Measurements from ENCODE around the gene ST3GAL3.
A peak's percentile ranks its signal among the peaks of the same experiment; 100 is the strongest.

The ST3GAL3 gene

DNA sequence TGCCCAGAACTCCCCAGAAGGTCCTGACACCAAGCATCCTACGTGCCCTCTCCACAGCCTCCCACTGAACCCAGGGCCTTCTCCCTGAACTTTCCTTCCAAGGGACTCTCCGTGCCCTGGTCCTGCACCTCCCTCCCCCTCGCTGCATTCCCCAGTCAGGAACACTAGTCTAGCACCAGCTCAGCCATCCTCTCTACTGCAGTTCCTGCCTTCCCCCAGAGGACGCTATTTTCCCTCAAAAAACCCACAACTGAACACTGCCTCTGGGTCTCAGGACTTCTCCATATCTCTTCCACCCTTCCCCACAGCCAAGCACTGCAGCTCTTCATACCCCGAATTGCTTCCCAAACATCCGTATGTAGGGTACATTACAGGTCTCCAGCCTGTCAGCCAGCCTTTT lies 213.7 kb downstream of the ST3GAL3 start:
- no peak for DNase-seq

GRCh38 chr1:43924516-43924915 lies 217.2 kb downstream of the ST3GAL3 start:
- DNase-seq = no peak

GRCh38 chr1:43925846-43926245 lies 218.5 kb downstream of the ST3GAL3 start:
- DNase-seq = no peak

- no peak for DNase-seq
Observed at GRCh38 chr1:43930168-43930948, 223.0 kb downstream of the ST3GAL3 start.

GRCh38 chr1:43930949-43931275 lies 223.6 kb downstream of the ST3GAL3 start:
- no peak for DNase-seq

- no peak for DNase-seq
Observed at GRCh38 chr1:43931711-43932660, 224.7 kb downstream of the ST3GAL3 start.

DNA sequence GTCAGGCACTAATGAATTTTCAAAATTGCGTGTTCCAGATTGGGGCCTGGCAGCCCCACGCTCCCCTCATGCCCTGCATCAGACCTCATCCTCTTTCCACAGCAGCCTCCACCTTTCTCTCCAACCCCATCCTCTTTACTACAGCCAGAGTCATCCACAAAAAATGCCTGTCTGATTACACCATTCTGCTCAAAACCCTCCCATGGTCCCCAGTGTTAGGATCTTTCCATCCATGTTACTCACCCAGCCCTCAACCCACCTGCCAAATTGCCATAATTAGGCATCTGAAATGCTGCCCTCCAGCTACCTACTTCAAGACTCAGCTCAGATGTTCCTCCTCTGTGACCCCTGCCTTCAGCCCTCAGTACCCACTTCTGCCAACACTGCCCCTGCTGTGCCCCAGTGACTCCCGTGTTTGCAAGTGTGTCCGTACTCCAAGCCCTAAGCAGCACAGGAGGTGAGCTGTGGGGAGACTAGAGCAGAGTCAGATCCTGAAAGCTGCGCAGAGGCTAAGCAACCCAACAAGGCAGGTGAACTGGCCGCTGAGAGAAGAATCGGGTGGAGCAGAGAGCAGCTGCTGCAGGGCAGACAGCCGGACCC lies 225.6 kb downstream of the ST3GAL3 start:
- DNase-seq = no peak

DNA sequence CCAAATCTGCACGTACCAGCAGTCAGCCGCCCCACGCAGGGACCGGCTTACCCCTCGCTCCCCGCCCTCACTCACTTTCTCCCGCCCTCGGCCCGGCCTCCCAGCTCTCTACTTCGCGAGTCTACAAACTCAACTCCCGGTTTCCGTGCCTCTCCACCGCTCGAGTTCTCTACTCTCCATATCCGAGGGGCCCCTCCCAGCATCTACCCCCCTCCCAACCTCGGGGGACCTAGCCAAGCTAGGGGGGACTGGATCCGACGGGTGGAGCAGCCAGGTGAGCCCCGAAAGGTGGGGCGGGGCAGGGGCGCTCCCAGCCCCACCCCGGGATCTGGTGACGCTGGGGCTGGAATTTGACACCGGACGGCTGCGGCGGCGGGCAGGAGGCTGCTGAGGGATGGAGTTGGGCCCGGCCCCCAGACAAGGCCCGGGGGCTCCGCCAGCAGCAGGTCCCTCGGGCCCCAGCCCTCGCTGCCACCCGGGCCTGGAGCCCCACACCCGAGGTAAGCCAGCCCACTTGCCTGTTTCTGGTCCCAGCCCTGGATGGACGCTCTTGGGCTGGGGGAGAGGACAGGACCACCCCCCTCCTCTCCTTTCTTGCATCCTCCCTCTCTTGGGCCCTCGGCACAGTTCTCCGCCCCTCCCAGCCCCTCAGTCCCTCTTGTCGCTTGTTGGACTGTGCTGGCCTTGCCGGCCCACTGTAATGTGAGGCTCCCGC lies 226.2 kb downstream of the ST3GAL3 start, which contains the start of gene ARTN:
Gene ARTN (plus strand): TSS at position 416 of the 715 bp plus-strand sequence. CDS start 1,856 bp downstream, outside the sequence.
- no peak for DNase-seq

GRCh38 chr1:43934101-43934985 lies 227.0 kb downstream of the ST3GAL3 start:
- DNase-seq = peak; percentile 64

GRCh38 chr1:43934986-43935324 lies 227.6 kb downstream of the ST3GAL3 start:
- no peak for DNase-seq

DNA sequence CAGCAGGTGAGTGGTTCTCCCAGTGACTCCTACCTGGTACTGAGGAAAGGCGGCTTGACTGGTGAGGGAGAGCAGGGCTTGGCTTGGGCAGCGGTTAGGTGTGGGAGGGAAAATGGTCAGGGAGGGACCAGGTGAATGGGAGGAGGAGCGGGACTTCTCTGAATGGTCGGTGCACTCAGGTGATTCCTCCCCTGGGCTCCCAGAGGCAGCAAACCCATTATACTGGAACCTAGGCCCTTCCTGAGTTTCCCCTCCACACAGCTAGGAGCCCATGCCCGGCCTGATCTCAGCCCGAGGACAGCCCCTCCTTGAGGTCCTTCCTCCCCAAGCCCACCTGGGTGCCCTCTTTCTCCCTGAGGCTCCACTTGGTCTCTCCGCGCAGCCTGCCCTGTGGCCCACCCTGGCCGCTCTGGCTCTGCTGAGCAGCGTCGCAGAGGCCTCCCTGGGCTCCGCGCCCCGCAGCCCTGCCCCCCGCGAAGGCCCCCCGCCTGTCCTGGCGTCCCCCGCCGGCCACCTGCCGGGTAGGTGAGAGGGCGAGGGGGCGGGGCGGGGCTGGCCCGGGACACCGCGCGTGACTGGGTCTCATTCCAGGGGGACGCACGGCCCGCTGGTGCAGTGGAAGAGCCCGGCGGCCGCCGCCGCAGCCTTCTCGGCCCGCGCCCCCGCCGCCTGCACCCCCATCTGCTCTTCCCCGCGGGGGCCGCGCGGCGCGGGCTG lies 228.5 kb downstream of the ST3GAL3 start:
- no peak for DNase-seq

GRCh38 chr1:43936431-43937151 lies 229.3 kb downstream of the ST3GAL3 start:
- DNase-seq = no peak

DNA sequence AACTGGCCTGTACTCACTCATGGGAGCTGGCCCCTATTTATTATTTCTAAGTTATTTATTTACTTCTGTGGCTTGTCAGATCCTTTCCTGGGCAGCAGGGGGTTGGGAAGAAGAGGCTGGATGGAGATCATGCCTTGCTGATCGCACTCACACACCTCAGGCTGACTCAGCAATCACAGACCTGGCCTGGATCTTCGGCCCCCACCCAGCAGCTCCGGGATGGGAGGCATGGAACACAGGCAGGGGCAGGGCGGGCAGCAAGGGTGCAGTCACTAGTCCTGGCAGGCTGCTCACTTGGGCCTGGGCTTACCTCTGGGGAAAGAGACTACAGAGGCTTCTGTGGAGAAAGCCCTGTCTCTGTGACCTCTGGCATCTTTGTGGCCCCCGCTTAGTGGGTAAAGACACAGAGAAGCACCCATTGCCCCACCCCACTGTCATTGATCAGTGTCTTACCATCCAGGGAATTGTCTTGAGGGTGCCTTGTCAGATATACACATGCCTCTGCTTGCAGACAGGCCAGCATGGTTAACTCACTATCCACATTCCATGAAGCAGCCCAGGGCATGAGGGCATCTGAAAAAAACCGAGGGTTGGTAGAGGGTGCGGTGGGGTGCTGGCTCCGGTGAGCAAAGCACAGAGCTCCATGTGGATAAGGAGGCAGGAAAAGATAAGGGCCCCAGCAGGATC lies 230.0 kb downstream of the ST3GAL3 start:
- no peak for DNase-seq

- no peak for DNase-seq
Observed at GRCh38 chr1:43938383-43938782, 231.0 kb downstream of the ST3GAL3 start.

GRCh38 chr1:43938892-43939587 lies 231.7 kb downstream of the ST3GAL3 start:
- no peak for DNase-seq

GRCh38 chr1:43942411-43942810 lies 235.1 kb downstream of the ST3GAL3 start:
- no peak for DNase-seq

DNA sequence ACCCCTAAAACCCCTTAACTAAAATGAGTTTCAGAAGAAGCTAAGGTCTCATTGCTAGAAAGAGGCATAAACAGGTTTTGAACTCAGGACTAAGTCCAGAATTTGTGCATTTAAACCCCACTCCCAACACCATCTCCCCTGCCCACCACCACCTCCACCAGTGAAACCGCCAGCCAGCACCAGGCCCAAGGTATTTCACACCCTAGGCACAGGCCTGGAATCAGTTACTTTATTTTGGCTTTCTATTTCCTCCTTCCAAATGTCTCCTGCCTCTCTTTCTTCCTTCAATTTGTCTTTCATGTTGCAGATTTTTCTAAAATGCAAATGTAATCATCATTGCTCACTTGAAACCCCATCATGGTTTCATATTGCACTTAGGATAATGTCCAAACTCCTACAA lies 237.5 kb downstream of the ST3GAL3 start:
- no peak for DNase-seq

- no peak for DNase-seq
Observed at GRCh38 chr1:43945674-43946235, 238.4 kb downstream of the ST3GAL3 start.
